BLaER1 (cell line): ENCODE measurements around the gene RETSAT.
A peak's percentile ranks its signal among the peaks of the same experiment; 100 is the strongest.
"Not testable (repeated sequence)": the region's sequence is repeated elsewhere in the genome, so short reads cannot be mapped to it uniquely, and the experiment has no call there.

Source experiments
- H3K27ac ChIP-seq: shearing (Covaris generic); formaldehyde crosslinking; 2 replicates; pipeline ENCODE4 v1.8.1; 2022
- H3K27me3 ChIP-seq: shearing (Covaris generic); formaldehyde crosslinking; 2 replicates; pipeline ENCODE4 v1.8.1; 2022
- H3K36me3 ChIP-seq: shearing (Covaris generic); formaldehyde crosslinking; 2 replicates; pipeline ENCODE4 v1.8.1; 2022
- H3K4me1 ChIP-seq: shearing (Covaris generic); formaldehyde crosslinking; 2 replicates; pipeline ENCODE4 v1.8.1; 2022
- H3K4me2 ChIP-seq: shearing (Covaris generic); formaldehyde crosslinking; 2 replicates; pipeline ENCODE4 v1.8.1; 2022
- H3K4me3 ChIP-seq: shearing (Covaris generic); formaldehyde crosslinking; 2 replicates; pipeline ENCODE4 v1.8.1; 2022
- H3K9ac ChIP-seq: shearing (Covaris generic); formaldehyde crosslinking; 2 replicates; pipeline ENCODE4 v1.8.1; 2022
- H3K9me3 ChIP-seq: shearing (Covaris generic); formaldehyde crosslinking; 2 replicates; pipeline ENCODE4 v1.8.1; 2022
- H4K20me1 ChIP-seq: shearing (Covaris generic); formaldehyde crosslinking; 2 replicates; pipeline ENCODE4 v1.8.1; 2022
- Cebpa-rat ChIP-seq: shearing (Covaris generic); IDR thresholded peaks from 2 replicates; pipeline ENCODE4 v1.8.1; 2022

RETSAT gene

GRCh38 chr2:85340034-85340892, 14.1 kb downstream of the RETSAT start:
- Histone ChIP-seq H4K20me1 (peaks cover 5% of the 10 kb centered on the region; the same call in 1 of the 2 replicates), H3K9ac (no peak overlapping the region), H3K9me3 (no peaks in the 10 kb centered on the region), H3K27me3 (no peaks in the 10 kb centered on the region), H3K4me1 (no peaks in the 10 kb centered on the region), H3K4me2 (no peak overlapping the region), H3K27ac (no peak overlapping the region), H3K4me3 (no peak overlapping the region), H3K36me3 (peaks cover 31% of the 10 kb centered on the region)
- TF ChIP-seq Cebpa-rat = no peak

- Histone ChIP-seq H3K4me3 (no peak overlapping the region), H3K9ac (no peak overlapping the region), H4K20me1 (no peaks in the 10 kb centered on the region), H3K36me3 (no peaks in the 10 kb centered on the region), H3K27ac (no peak overlapping the region), H3K9me3 (peaks cover 5% of the 10 kb centered on the region; the same call in 1 of the 2 replicates), H3K4me2 (no peak overlapping the region), H3K27me3 (no peaks in the 10 kb centered on the region), H3K4me1 (no peaks in the 10 kb centered on the region)
- no peak for TF ChIP-seq Cebpa-rat
Measured at GRCh38 chr2:85334928-85335327, 19.4 kb downstream of the RETSAT start.

GRCh38 chr2:85333877-85334276, 20.5 kb downstream of the RETSAT start:
- H3K9ac ChIP-seq, H3K36me3 ChIP-seq, H3K27ac ChIP-seq, H3K4me2 ChIP-seq, H3K4me3 ChIP-seq, H3K27me3 ChIP-seq, H3K4me1 ChIP-seq, H3K9me3 ChIP-seq, H4K20me1 ChIP-seq: not testable (repeated sequence)

- TF ChIP-seq Cebpa-rat = no peak
- Histone ChIP-seq H3K27ac (no peak overlapping the region), H3K27me3 (no peaks in the 10 kb centered on the region), H3K9me3 (peaks cover 5% of the 10 kb centered on the region; the same call in 1 of the 2 replicates), H3K4me3 (no peak overlapping the region), H3K4me2 (no peak overlapping the region), H4K20me1 (peaks cover 13% of the 10 kb centered on the region), H3K9ac (no peak overlapping the region), H3K4me1 (peaks cover 15% of the 10 kb centered on the region), H3K36me3 (peaks cover 5% of the 10 kb centered on the region)
Measured at GRCh38 chr2:85330839-85331636, 23.3 kb downstream of the RETSAT start.

- peaks cover 19% of the 10 kb centered on the region for H3K36me3 ChIP-seq
- H3K4me2 ChIP-seq = peak overlapping the region; percentile 92; the same call in 1 of the 2 replicates
- not testable (repeated sequence) for H3K27me3 ChIP-seq, H3K27ac ChIP-seq, H3K9me3 ChIP-seq, H3K4me3 ChIP-seq, H3K9ac ChIP-seq
- H3K4me1 ChIP-seq = peaks cover 28% of the 10 kb centered on the region
- H4K20me1 ChIP-seq = peaks cover 26% of the 10 kb centered on the region
Measured at GRCh38 chr2:85329701-85330100, 24.6 kb downstream of the RETSAT start.

GRCh38 chr2:85329181-85329651, 25.1 kb downstream of the RETSAT start:
- H3K27ac ChIP-seq = no peak overlapping the region
- no peak for TF ChIP-seq Cebpa-rat
- H3K9me3 ChIP-seq = peaks cover 5% of the 10 kb centered on the region; the same call in 1 of the 2 replicates
- H3K36me3 ChIP-seq = peaks cover 24% of the 10 kb centered on the region
- H3K4me1 ChIP-seq = peaks cover 33% of the 10 kb centered on the region
- no peaks in the 10 kb centered on the region for H3K27me3 ChIP-seq
- H4K20me1 ChIP-seq = peaks cover 31% of the 10 kb centered on the region
- peak overlapping the region; percentile 98 for H3K9ac ChIP-seq
- 0 out of 2 replicates have a peak overlapping the region, but pooled peaks have one; percentile 79 for H3K4me3 ChIP-seq
- peak overlapping the region; percentile 92 for H3K4me2 ChIP-seq

- peak within 1 kb of the TSS; percentile 98 for H3K27ac ChIP-seq
- peak within 1 kb of the TSS; percentile 92 for H3K4me2 ChIP-seq
- peaks cover 45% of the 10 kb centered on the region for H3K4me1 ChIP-seq
- peak within 1 kb of the TSS; percentile 98 for H3K9ac ChIP-seq
- H3K4me3 ChIP-seq = peak within 1 kb of the TSS; percentile 79
- no peaks in the 10 kb centered on the region for H3K9me3 ChIP-seq
- peaks cover 36% of the 10 kb centered on the region for H3K36me3 ChIP-seq
- TF ChIP-seq Cebpa-rat = no peak
- H4K20me1 ChIP-seq = peaks cover 43% of the 10 kb centered on the region
- H3K27me3 ChIP-seq = no peaks in the 10 kb centered on the region
Measured at GRCh38 chr2:85327822-85328617, 26.3 kb downstream of the RETSAT start, which contains the start of gene TGOLN2. Gene TGOLN2 (minus strand): TSS chr2:85327989. CDS start chr2:85327962, 27 bp downstream.

- Histone ChIP-seq H3K4me3 (peak overlapping the region; percentile 79), H3K36me3 (peaks cover 43% of the 10 kb centered on the region), H3K27me3 (no peaks in the 10 kb centered on the region), H3K9ac (peak overlapping the region; percentile 98), H3K27ac (peak overlapping the region; percentile 98), H3K9me3 (no peaks in the 10 kb centered on the region), H3K4me1 (peaks cover 52% of the 10 kb centered on the region), H3K4me2 (peak overlapping the region; percentile 92), H4K20me1 (peaks cover 51% of the 10 kb centered on the region)
- TF ChIP-seq Cebpa-rat = no peak
Measured at GRCh38 chr2:85327160-85327821, 27.0 kb downstream of the RETSAT start.
